Ovary (tissue), 9 donors: ENCODE measurements around the gene LOX. TPM values are rescaled to one million over a fixed set of nuclear protein-coding genes. Genes with fewer than 3 reads are reported as not detected.

Experiments
- DNase-seq, 5 donors: peaks; one replicate each; pipeline ENCODE4 v3.0.0-alpha.2; 2019 to 2020
- H3K27ac ChIP-seq, 2 donors: fragments of 200-600 bp; one replicate each; pipeline versions ENCODE4 v1.5.1 to v1.8.0; 2019 to 2022
- H3K27me3 ChIP-seq: fragments of 200-600 bp; one replicate; pipeline ENCODE4 v1.8.0; 2022
- H3K36me3 ChIP-seq: fragments of 200-600 bp; sonication (generic); one replicate; pipeline ENCODE4 v1.5.1; 2019
- H3K4me1 ChIP-seq: one replicate; pipeline ENCODE4 v1.8.1; 2013; ENCODE audit warnings: mild to moderate bottlenecking, moderate library complexity; ENCODE audit not compliant: insufficient read depth
- H3K4me3 ChIP-seq: fragments of 200-600 bp; sonication (generic); one replicate; pipeline ENCODE4 v1.5.1; 2017
- H3K9me3 ChIP-seq, 2 donors: fragments of 200-600 bp in 1 of 2; sonication (generic) in 1 of 2; one replicate each; pipeline versions ENCODE4 v1.5.1 to v1.8.1; 2013 to 2019; ENCODE audit warnings: mild to moderate bottlenecking in 1 of 2, moderate library complexity in 1 of 2
- EP300 ChIP-seq: sonication (generic); formaldehyde crosslinking; IDR thresholded peaks from one replicate; pipeline ENCODE4 v1.6.1; 2017; ENCODE audit warnings: antibody characterized with exemption
- POLR2A ChIP-seq: fragments of 450-650 bp; IDR thresholded peaks from one replicate; pipeline ENCODE4 v1.6.1; 2017; ENCODE audit warnings: antibody characterized with exemption, mild to moderate bottlenecking, moderate library complexity
- WGBS, 3 donors: extraction: QIAGEN DNeasy Blood & Tissue Kit in 1 of 3; methylation state at CpG; one replicate each; pipeline versions ENCODE4 v1.1.5 to v1.1.7; 2013 to 2017; 5-methylcytosine and 5-hydroxymethylcytosine counted together
- intact Hi-C, 4 donors: fragments of 100-400 bp; cut with DNase I; formaldehyde crosslinking; loops; one replicate each; pipeline versions ENCODE4 v1.11.0 to v1.15.1; 2022 to 2023
- polyA plus RNA-seq, 2 donors: library from polyadenylated mRNA; stranded (reverse); fragments of 200-250 nt in 1 of 2; fragments of 350-450 nt in 1 of 2; fragmentation: Illumina TruSeq in 1 of 2; extraction: RNeasy Lipid Tissue Mini Kit (QIAGEN cat#74804) in 1 of 2; gene quantifications; one replicate each; pipeline ENCODE4 v1.2.3, GENCODE V29; 2013 to 2014
- total RNA-seq, 7 donors: library from RNA; depleted of rRNA in 2 of 7; stranded (reverse); fragments of >200 nt in 2 of 7; fragmentation: NEBNext Ultra II Directional in 3 of 7; extraction: Animal tissue kit (Norgen Biotek cat#: 25700) in 3 of 7; gene quantifications; one replicate each; pipeline versions ENCODE4 v1.1.0 to v1.2.4, GENCODE V29; 2016 to 2023
- TF ChIP-seq, protein P1 (sequence below), 3 donors: fragments of 450-650 bp in 2 of 3; fragments of 200-600 bp in 1 of 3; IDR thresholded peaks; one replicate each; pipeline versions ENCODE4 v1.5.1 to v1.8.0; 2016 to 2022; ENCODE audit warnings: antibody characterized with exemption in 3 of 3, mild to moderate bottlenecking in 1 of 3
- donor health status: DM: no; HTN: no; CAD: no; lungs with moderate emphysema.
- donor health status: DM: no; HTN: no; CAD: no.
- donor health status: Bipolar disorder and iron deficiency.
- donor health status: DM: yes; HTN: yes; CAD: no.
- donor health status: DM: no; HTN: no; CAD: no.
- donor health status: DM: yes; HTN: yes; CAD: no.

The LOX gene
- total and polyA plus RNA-seq, 9 donors: 6.9 to 23.5 (median 10.9) TPM

DNA sequence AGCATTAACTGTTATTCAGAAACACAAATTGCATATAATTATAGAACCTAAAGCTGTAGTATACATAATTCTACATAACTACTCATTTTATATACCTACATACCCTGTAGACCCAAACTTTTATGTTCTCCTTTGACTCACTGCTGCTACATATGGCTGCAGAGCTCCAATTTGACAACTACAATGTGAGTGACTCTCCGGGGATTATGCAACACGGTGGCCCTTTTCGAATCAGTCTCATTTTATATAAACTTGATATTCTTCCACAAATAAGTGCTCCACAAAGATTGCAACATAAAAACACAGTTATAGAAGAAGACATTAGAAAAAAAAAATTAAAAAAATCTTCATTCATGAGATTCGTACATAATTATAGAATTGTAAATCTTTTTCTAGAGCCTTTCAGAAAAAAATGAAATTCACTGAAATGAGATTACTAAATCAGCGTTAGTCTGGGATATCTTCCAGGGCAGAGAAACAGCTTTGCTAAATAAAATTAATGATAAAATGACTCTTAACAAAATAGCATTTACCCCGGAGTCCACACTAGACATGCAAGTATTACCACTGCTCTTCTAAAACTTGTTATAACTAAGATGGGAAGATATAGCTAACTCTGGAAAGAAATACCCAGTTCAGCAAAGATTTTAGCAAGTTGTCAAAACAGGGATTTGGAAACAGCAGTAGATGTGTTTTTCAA is 63.7 kb downstream of the LOX start:
- 44 to 48% (median 46%) methylated on average over 6 of the region's 6 CpGs for WGBS, 3 donors
- TF ChIP-seq EP300 (no peak), POLR2A (no peak)
- TF ChIP-seq, protein P1, sequence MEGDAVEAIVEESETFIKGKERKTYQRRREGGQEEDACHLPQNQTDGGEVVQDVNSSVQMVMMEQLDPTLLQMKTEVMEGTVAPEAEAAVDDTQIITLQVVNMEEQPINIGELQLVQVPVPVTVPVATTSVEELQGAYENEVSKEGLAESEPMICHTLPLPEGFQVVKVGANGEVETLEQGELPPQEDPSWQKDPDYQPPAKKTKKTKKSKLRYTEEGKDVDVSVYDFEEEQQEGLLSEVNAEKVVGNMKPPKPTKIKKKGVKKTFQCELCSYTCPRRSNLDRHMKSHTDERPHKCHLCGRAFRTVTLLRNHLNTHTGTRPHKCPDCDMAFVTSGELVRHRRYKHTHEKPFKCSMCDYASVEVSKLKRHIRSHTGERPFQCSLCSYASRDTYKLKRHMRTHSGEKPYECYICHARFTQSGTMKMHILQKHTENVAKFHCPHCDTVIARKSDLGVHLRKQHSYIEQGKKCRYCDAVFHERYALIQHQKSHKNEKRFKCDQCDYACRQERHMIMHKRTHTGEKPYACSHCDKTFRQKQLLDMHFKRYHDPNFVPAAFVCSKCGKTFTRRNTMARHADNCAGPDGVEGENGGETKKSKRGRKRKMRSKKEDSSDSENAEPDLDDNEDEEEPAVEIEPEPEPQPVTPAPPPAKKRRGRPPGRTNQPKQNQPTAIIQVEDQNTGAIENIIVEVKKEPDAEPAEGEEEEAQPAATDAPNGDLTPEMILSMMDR (IDR thresholded peaks at IDR 0.05): no peak
- H3K36me3 ChIP-seq: no peaks in the 10 kb centered on the region

More for the DNA sequence above, 63.7 kb downstream of the LOX start:
- Histone ChIP-seq H3K27ac (no peak overlapping the region), H3K27me3 (no peaks in the 10 kb centered on the region), H3K4me1 (peaks cover 2% of the 10 kb centered on the region), H3K4me3 (no peak overlapping the region), H3K9me3 (no peaks in the 10 kb centered on the region)
- intact Hi-C loops: no loop called here
- DNase-seq: no peak

Other genes starting within 250 kb of the LOX start
- gene FTMT, start 226.4 kb downstream of the LOX start, total RNA-seq: not detected
- not detected for gene FTMT, start 226.4 kb downstream of the LOX start, polyA plus RNA-seq
- gene SRFBP1, start 116.3 kb downstream of the LOX start, total RNA-seq: 10 to 100 TPM in 6 of 7 donors, 1 to 10 TPM in 1; 8.5 to 16.7 (median 11.8) TPM
- 1 to 10 TPM; 4.7 to 5.1 TPM for gene SRFBP1, start 116.3 kb downstream of the LOX start, polyA plus RNA-seq
- gene ZNF474, start 51.3 kb upstream of the LOX start, total RNA-seq: 1 to 10 TPM in 1 of 7 donors, under 1 TPM in 5, not detected in 1; 0.12 to 5.7 (median 0.61) TPM
- gene ZNF474, start 51.3 kb upstream of the LOX start, polyA plus RNA-seq: under 1 TPM; 0.13 to 0.18 TPM
- gene SNCAIP, start 234.0 kb upstream of the LOX start, total RNA-seq: 10 to 100 TPM; 20.4 to 92.5 (median 51.6) TPM
- gene SNCAIP, start 234.0 kb upstream of the LOX start, polyA plus RNA-seq: 10 to 100 TPM; 40.2 to 46.9 TPM